Right ventricle myocardium inferior (tissue), 1 donor: ENCODE data around the gene MYL3. TPM values are rescaled to one million over a fixed set of nuclear protein-coding genes. Genes with fewer than 3 reads are reported as not detected.

ENCODE experiments used
- ATAC-seq: fragments of 200-7000 bp; cut with Tn5 transposase; one replicate; pipeline ENCODE4 v1.9.1; 2020; ENCODE audit warnings: mild to moderate bottlenecking, moderate library complexity
- DNase-seq: peaks from one replicate; pipeline ENCODE4 v3.0.0; 2021; ENCODE audit errors: missing footprints
- intact Hi-C: fragments of 100-400 bp; cut with DNase I; formaldehyde crosslinking; loops from one replicate; pipeline ENCODE4 v1.11.0; 2022
- total RNA-seq: library from RNA; stranded (reverse); fragmentation: NEBNext Ultra II Directional; extraction: Animal tissue kit (Norgen Biotek cat#: 25700); gene quantifications from one replicate; pipeline ENCODE4 v1.2.1, GENCODE V29; 2021
- donor health status: DM: no; HTN: yes; CAD: no; lungs with severe emphysema.

Gene MYL3
- total RNA-seq, 1 donor from 2014 or later: 11,437 TPM

DNA sequence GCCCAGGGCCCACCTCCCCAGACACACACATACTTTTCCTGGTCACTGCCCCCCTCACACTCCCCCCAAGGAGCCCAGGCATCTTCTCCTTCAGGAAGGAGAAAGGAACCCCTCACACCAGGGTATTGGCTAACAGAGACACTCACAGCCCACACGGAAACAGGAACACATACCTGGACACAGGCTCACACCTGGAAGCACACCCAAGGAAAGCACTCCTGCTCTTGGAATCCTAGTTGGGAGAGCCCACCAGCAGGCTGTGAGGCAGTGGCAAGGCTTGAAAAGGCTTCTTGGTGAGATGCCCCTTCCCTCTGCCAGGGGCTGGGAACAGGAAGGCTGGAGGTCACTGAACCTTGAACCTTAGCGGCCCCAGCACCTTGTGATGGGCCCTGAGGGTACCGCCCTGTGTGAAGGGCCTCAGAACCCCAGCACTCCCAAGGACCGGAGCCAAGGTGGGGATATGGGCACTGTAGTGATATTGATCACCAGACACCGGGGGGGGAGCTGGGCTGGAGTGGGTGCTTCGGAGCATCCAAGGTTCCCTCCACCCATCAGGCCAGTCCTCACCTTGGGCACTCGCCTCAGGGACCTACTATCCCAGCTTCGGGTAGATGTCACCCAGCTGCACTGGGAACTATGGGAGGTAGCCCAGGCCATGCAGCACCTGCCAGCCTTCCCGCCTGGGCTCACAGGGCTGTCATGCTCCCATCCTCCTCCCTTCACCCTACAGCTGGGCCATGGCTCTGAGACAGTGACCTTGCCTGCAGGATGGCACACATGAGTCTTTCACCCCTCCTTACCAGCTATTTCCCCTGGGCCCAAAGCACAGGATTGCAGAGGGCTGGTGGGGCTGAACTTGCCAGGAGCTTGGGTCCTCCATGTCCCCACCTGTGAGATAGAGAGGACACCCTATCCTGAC is 16.4 kb downstream of the MYL3 start:
- no peak for ATAC-seq
- no peak for DNase-seq
- intact Hi-C loops: loop anchor here (5.0 kb wide), 1 partner anchor 140 kb away; no protein-coding TSS in a partner anchor

GRCh38 chr3:46845860-46846623 is 17.2 kb downstream of the MYL3 start:
- intact Hi-C loops: loop anchor here (5.0 kb wide), 1 partner anchor 139 kb away; no protein-coding TSS in a partner anchor
- ATAC-seq (peak; percentile 68), DNase-seq (peak; percentile 91)

DNA sequence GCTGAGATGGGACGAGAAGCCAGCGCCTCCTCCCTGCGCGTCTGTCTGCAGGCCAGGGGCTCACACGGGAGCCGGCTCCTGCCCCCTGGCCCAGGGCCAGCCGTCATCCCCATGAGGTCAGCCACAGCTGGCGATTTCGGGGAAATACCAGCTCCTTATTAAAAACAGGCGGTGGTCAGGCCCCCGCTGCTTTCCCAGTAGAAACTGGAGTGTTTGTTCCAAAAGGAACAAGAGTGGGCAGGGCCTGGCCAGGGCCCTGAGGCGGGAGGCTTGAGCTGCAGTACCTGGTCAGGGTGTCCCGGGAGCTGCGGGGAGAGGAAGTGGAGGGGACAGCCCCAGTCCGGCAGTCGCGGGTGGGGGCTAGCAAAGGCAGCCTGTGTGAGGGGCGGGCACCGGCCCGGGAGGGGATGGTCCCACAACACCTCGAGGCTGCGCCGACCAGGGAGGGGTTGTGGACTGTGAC is 17.8 kb downstream of the MYL3 start:
- DNase-seq (peak; percentile 86), ATAC-seq (peak; percentile 51)
- intact Hi-C loops: loop anchor here (5.0 kb wide), 1 partner anchor 138 kb away; no protein-coding TSS in a partner anchor

DNA sequence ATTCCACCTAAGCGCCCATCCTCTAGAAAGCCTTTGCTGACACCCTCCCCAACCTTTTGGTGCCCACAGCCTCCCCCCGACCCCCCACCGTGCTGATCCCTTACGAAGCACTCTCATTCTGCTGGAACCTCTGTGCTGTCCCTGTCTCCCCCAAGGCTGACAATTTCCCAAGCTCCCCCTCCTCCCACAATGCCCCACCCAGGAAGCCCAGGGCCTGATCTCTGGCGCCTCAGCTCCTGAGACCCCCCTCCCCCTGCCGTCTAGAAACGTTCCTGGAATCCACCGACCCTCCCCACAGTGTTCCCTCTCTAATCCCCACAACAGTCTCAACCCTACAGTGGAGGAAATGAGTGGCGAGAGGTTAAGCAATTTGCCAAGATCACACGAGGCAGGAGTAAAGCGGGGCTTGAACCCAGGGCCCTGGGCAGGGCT is 18.3 kb downstream of the MYL3 start:
- no peak for DNase-seq
- intact Hi-C loops: loop anchor here (5.0 kb wide), 1 partner anchor 138 kb away; no protein-coding TSS in a partner anchor
- no peak for ATAC-seq

- DNase-seq: no peak
- intact Hi-C loops: no loop called here
- no peak for ATAC-seq
These were observed 18.8 kb downstream of the MYL3 start for GRCh38 chr3:46844397-46844796.

- intact Hi-C loops: no loop called here
- no peak for ATAC-seq
- DNase-seq: no peak
These were observed 19.7 kb downstream of the MYL3 start for GRCh38 chr3:46843508-46843907.

GRCh38 chr3:46840491-46840890 is 22.8 kb downstream of the MYL3 start:
- intact Hi-C loops: no loop called here
- no peak for ATAC-seq
- no peak for DNase-seq

DNA sequence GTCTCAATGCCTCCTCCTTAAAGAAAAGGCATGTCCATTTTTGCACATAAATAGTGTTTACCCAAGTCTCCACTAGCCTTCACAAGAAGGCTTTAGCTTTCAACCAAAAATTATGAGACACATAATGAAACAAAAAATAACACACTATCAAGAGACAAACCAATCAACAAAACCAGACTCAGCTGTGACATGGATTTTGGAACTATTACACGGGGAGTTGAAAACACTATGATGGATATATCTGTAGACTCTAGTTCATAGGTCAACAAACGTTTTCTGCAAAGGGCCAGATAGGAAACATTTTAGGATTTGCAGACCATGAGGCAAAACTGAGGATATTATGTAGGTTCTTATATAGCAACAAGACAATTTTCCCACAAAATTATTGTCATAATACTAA is 24.9 kb downstream of the MYL3 start:
- ATAC-seq: no peak
- no peak for DNase-seq
- intact Hi-C loops: no loop called here

DNA sequence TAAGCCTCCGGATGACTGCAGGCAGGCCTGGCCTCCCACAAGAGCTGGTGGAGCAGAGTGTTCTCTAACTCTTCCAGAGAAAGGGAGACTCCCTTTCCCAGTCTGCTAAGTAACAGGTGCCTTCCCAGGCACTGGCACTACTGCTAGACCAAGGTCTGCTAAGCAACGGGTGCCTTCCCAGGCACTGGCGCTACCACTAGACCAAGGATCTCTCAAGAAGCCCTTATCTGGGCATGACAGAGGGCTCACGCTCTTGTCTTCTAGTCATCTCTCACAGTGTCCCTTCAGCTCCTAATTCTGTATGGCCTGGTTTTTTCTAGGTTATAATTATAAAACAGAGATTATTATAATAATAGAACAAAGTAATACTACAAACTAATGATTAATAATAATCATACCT is 27.8 kb downstream of the MYL3 start:
- intact Hi-C loops: no loop called here
- no peak for ATAC-seq
- DNase-seq: peak; percentile 42

GRCh38 chr3:46835054-46835453 is 28.2 kb downstream of the MYL3 start:
- intact Hi-C loops: no loop called here
- ATAC-seq: no peak

GRCh38 chr3:46833346-46834300 is 29.6 kb downstream of the MYL3 start:
- intact Hi-C loops: no loop called here
- peak; percentile 65 for DNase-seq
- peak; percentile 26 for ATAC-seq

More at GRCh38 chr3:46835054-46835453, 28.2 kb downstream of the MYL3 start:
- DNase-seq: no peak

GRCh38 chr3:46831841-46832240 is 31.4 kb downstream of the MYL3 start:
- intact Hi-C loops: no loop called here
- ATAC-seq (no peak), DNase-seq (no peak)

DNA sequence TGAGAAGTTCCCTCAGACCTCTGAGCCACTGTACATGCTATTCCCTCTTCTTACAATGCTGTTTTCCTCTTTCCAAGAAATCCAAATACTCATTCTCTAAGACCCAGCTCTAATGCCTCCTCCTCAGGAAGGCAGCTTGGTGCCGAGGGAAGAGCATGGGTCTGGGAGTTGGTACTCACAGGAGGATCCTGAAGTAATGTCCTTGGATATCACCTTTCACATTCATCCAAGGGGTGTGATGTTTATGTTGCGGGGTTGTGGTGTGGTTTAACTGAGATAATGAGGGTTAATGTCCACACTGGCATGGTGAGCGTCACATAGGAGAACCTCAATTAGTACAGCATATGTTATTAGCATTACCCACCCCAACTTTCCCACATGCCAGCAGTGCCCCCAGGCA is 31.9 kb downstream of the MYL3 start:
- intact Hi-C loops: no loop called here
- DNase-seq: no peak
- no peak for ATAC-seq

DNA sequence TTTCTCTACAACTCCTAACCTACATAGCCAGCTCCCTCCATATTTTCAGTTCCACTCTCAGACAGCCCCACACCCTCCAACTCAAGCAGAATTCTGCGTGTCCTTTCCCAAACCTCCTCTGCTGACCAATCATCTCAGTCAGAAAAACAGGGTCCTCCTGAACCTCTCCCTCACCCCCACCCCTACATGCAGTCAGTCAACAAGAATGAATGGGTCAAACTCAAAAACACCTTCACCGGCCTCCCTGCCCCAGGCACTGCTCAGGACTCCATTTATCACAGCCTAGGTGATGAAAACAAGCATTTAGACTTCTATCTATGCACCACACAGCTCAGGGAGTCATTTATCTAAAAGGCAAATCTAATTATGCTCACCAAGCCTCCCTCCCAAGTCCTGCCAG is 32.4 kb downstream of the MYL3 start:
- DNase-seq: no peak
- no peak for ATAC-seq
- intact Hi-C loops: no loop called here

- DNase-seq (no peak), ATAC-seq (no peak)
- intact Hi-C loops: no loop called here
These were observed 33.5 kb downstream of the MYL3 start for GRCh38 chr3:46829699-46830208.

GRCh38 chr3:46825450-46825849 is 37.8 kb downstream of the MYL3 start:
- intact Hi-C loops: no loop called here
- no peak for ATAC-seq

GRCh38 chr3:46824211-46824970 is 38.9 kb downstream of the MYL3 start:
- intact Hi-C loops: no loop called here
- no peak for DNase-seq
- ATAC-seq: no peak

More at GRCh38 chr3:46825450-46825849, 37.8 kb downstream of the MYL3 start:
- no peak for DNase-seq
